AG08396 (cell line): Measurements from ENCODE around the gene OR2F2.

ENCODE experiments used
- DNase-seq: peaks from one replicate; pipeline ENCODE4 v3.0.0; 2012; ENCODE audit warnings: low spot score, mixed read lengths

OR2F2 gene

DNA sequence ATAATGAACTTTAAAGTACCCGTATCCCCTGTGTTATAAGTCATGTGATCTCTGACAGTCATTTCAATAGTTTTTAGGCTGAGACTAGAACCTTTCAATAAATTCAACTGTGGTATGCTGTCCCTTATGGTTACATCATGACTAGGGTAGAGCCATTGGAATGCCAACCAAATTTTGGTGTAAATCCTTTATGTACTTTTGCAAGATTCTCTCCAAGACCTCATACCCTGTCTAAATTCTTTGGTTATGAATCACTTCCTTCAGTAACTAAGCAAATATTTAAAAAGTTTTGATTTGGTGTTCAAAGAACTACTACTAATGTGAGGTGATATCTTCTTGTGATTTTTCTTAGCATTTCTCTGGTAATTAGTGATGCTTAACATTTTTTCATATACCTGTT is 44.3 kb downstream of the OR2F2 start:
- DNase-seq, result peak; percentile 23

DNA sequence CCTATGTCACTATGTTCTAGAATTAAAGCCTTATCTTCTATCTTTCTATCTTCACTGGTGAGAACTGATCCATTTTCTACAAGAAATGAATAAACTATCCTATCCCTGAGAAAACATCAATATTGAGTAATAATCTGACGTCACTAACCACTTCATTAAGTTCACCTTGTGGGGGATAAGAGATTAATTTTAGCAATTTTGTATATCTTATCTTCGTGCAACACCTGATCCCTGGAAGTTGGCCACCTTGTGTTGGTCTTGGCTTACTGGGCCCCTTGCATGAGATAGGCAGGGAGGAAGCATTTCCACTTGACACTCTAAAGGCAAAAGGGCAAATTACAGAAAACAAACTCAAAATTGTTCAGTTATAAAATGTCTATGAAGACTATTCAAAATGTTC is 45.0 kb downstream of the OR2F2 start:
- DNase-seq, result no peak

GRCh38 chr7:143980746-143981510 is 45.9 kb downstream of the OR2F2 start:
- DNase-seq, result no peak

DNA sequence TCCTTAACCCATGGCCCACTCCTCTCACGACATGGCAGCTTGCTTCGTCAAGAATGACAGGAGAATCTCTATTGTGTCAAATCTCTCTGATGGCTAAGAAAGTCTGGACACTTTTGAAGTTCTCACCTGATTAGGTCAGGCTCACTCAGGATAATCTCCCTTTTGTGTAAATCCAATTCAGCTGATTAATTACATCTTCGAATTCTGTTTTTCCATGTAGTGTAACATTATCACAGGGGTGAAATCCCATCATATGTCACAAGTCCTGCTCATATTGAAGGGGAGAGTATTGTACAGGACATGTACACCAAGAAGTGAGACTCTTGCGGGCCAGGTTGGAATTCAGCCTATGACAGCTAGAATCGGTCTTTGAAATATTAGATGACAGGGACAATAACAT is 48.9 kb downstream of the OR2F2 start:
- DNase-seq, result no peak
